Superior temporal gyrus (tissue), 1 donor: ENCODE results near the gene SIK3.

ENCODE experiments used
- DNase-seq: peaks from one replicate; pipeline ENCODE4 v3.0.0-alpha.2; 2016; ENCODE audit errors: extremely low spot score

Gene SIK3

DNA sequence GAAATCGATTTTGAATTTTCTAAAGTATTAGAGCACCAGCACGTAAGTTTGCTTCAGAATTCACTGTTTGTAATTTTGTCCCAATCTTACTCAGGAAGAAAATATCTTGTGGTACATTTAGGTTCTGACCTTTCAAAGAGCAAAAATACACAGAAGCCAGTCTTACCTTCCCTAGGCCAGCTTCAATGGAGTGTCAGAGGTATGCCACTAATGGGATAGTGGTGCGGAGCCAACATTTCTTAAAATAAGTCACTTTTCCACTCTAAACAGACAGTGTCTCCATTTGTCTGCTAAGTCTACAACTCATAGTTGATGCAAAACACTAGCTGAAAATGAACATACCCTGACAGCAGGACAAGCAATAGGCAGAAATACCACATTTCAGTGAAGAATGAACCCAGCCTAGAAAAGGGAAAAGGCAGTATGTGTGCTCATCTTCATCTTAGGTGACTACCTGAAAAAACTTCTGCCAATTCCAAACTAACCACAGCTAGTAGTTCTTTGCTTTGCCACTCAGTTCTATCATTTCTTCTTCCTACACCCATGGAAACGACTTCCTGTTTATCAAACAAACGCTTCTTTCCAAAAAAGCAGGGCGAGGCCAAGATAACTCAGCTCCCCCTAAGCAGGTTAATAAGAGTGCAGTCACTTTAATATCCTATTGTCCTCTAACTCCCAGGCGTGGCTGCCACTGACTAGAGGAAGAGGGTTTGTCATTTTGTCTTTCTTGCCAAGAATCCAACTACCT, 166.8 kb downstream of the SIK3 start:
- no peak for DNase-seq

DNA sequence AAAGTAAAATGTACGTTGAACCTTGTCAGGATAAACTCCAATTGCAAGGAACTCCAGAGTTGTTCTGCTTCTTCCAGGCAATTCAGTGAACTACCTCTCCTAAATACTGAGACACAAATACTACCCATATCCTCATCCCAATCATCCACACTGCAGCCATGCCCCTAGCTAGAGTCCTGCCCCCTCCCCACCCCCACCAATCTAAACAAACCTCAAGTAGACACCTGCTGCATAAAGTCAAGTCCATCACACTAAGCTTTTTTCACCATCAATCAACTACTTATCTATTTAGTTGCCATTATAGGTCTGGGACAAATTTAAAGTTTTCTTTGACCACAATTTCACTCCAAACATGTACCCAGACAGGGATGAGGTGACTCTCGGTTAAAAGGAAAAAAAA, 167.6 kb downstream of the SIK3 start:
- no peak for DNase-seq

DNA sequence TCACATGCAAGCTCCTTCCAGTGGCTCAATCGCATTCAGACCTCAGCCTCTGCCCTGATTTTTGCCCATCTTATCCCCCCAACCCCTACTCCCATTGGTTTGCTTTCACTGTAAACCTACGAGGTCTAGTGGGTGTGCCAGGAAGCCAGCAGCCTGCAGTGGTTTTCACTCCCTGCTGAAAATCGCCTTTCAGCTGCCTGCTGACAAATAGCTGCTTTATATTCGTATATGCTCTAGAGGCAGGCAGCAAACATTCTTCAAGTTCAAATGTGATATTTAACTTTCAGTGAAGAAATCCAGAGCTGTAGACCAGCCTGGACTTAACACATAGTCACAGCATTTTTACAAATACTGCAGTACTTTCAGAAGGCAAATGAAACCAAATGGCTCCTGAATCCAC, 168.1 kb downstream of the SIK3 start:
- no peak for DNase-seq

DNA sequence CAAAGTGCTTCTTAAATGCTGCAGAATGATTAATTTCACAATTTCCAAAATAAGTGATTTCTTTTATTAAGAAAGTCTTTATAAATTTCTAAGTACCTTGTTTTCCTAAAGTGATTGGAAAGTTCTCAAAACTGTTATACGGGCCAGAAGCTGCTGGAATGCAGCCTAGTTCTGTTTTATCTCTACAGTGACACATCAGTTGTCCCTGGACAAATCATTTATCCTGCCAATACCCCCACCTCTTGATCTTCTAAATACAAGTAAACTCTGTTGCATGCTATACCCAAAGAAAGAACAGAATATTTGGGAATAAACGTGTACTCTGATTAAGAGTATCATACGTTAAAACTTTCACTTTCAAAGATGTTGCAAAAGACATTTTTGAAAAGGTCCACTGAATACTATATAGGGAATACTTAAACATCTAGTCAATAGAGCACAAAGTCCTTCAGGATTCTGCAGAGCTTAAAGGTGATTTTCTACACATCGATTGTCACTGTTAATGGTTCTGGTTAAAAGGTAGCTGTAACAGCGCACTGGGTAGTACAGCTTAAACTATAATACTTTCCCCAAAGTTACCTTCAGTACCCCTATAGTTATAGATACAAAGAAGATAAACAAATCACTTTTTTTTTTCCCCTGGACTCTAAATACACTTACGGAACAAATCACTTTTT, 168.7 kb downstream of the SIK3 start:
- DNase-seq: no peak

DNA sequence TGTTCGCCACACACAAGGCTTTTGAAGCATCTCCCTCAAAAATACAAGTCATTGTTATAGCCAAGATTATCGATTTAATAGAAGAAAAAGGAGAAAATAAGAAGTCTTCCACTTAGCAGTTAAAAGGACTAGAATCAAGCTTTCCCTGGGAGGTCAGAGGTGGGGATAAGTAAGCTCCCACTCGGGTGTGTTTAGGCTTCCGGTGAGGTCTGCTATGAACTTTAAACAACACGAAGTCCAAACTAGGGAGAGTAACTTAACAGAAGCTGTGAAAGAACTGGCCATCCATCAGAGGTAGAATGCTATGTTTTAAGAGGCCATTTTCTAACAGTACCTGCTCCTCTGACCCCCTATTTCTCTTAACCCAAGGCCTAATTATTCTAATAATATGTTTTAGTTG, 169.4 kb downstream of the SIK3 start:
- no peak for DNase-seq

DNA sequence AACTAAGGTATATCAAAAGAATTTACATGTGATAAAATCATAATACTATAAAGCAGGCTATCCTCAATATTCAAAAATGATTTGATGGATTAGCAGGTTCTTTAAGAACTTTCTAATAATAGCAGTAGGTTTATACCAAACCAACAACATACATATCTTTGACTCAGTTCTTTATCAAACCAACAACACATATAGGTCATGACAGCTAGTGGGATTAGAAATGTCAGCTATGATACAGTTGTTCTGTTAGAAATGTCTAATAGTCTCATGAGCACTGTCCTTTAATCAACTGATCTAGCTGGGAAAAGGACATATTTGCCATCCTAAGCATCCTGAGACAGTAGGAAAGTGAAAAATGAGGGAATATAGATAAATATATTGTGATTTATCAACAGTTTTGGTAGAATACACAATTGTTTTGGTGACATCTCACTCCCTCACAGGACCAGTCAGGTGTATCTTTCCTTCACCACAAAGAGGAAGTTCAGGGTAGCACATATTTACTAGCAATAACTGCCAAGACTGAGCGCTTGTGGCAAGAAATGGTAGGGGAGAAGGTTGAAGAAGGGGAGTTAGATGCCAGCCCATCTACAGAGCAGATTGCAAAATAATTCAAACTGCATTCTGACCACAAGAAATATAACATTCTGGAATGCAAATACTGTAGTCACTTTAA, 170.0 kb downstream of the SIK3 start:
- DNase-seq: no peak

DNA sequence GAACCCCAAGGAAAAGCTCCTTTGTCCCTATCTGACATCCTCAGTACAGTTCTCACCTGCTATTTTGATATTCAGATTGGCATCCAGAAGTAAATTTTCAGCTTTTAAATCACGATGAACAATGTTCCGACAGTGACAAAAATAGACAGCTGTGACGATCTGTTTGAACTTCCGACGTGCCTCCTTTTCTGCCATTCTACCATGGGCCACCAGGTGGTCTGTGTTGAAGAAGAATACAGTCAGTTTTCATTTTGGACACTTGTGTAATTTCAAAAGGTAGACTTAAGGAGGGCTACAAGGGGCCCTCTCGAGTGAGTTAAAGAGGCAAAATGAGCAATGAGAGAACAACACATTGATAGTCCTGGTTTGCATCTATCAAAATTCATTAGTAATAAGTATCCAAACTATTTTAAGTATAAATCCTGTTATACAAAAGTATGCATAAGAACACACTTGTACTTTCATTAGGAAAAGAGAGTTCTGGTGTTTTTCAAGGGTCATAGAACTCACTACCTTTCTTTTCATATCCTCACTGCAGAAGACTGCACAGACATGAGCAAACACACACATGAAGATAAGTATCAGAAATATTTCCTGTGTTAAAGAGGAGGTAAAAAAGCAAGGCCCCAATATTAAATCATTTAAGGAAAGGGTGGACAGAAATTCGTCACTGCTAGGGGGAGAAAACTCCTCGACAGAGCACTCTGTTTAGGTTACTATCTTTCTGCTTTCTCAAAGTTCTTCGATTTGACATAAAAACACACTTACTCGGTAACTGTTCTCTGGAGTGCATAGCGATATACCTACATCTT, 170.9 kb downstream of the SIK3 start:
- no peak for DNase-seq

DNA sequence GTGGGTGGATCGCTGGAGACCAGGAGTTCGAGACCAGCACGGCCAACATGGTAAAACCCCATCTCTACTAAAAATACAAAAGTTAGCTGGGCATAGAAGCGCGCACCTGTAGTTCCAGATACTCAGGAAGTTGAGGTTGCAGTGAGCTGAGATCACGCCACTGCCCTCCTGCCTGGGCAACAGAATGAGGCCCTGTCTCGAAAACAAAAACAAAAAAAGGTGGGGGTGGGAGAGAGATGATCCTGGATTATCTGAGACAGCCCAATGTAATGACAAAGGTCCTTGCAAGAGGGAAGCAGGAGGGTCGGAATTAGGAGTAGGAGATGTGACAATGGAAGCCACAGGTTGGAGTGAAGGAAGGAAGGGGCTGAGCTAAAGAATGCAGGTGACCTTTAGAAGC, 173.2 kb downstream of the SIK3 start:
- no peak for DNase-seq

DNA sequence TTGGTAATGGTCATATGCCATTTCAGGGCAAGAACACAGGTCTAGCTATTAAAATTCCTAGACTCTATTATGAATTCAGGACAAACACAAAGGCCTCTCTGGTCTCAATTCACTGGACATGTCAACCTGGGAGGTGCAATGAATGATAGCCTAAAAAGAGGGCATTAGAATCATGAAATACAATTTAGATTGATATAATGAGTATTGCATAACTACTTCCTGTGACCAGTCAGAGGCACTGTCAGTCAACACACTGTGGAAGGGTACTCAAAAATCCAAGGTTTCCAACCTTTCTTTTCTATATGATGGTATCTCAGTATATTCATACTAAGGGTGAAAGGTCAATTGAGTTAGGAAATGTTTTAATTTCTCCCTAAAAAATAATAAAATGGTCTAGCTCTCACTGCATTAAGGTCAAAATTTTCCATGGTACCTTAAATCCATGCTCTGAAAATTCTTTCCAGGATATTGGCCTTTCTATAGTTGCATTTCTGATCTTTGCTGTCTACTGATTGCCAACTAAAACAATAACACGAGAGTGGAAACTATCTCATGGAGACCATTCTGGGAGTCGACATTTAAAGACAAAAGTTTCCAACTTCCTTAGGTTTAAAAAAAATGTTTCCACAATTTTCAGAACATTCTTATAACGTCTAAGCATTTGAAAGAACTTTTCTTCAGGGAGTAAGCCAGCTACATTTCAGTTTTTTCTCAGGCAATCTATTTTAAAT, 179.1 kb downstream of the SIK3 start:
- DNase-seq: no peak

DNA sequence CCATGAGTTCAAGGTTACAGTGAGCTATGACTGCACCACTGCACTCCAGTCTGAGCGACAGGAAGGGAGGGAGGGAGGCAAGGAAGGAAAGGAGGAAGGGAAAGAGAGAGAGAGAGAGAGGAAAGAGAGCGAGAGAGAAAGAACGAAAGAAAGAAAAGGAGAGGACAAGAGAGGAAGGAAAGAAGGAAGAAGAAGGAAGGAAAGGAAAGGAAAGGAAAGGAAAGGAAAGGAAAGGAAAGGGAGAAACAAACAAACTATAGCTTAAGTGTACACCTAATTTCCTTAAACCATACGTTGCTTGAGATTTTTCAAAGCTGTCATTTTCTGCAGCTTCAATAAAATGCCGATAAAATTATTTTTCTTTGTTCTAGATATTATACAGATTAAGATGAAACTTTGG, 180.6 kb downstream of the SIK3 start:
- no peak for DNase-seq

DNA sequence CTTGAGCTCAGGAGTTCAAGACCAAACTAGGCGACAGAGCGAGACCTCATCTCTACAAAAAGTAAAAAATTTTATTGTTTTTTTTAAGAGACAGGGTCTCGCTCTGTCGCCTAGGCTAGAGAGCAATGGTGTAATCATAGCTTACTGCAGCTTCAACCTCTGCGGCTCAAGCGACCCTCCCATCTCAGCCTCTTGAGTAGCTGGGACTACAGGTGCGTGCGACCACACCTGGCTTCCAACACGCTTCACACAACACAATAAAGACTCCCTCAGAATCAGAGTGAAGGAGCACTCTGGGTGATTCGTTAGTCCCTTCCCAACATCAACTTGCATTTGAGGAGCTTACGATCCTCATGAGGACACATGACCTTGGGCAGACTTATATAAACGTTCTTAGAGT, 181.3 kb downstream of the SIK3 start:
- no peak for DNase-seq

DNA sequence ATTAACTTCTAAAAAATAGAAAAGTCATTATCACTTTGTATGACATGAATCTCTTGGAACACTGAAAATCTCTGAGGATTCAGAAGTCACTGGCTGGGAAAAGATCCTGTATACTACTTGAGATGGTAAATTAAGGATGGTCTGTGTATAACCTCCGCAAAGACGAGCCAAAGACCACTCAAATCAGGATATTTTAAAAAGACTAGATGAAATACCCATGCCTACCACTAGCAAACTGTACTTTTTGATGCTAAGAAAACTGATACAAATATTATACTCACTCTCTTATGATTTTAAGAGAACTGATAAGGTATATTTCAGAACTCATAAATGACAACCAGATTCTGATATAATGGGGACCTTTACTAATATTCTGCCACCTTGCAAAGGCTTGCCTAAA, 182.2 kb downstream of the SIK3 start:
- no peak for DNase-seq

DNA sequence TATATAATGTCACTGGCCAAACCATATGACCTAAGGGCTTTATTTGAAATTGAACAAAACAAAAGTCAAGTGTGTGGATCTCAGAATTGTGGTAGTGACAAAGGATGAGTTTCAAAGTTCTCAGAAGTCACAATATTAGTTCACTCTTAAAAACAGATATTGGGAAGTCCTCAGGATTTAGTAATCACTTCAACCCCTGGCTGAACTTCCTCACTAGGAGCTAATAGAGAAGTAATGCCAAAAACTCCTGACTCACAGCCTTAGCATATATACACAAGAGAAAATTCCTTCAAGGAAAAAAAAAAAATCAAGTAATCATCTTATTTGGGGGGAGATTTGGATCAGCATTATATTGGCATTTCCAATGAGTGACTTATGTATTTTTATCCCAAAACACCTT, 185.2 kb downstream of the SIK3 start:
- DNase-seq: no peak

DNA sequence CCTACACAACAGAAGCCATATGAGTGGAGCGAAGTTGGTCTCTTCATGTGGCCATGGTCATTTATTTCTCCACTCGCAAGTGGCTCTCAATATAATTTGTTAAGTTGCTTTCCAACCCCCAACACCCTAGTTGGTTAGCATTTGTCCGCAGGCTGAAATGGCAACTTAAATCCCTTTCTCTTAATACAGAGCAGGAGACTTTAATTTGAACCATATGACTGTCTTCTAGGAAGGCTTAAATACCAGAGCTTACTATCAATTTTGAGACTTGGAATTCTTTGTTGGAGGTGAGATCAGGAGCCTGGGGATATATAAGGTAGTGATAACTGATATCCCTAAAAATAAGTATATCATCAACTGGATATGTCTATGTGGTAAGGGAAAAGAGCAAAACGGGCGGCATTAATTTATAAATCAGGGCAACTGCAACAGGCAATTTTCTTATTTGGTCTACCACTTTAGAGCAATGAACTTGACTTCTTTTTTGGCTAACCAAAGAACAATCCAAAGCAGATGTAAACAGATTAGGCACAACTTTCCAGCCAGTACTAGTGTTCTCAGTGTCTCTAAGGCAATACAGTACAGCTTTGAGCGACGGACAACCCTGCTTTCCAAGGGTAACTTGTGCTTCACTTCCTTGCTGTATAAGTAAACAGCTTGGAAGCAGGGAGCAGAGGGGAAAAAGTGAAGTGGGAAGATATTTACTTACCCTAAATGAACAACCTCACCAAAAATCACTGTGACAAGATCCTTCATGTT, 186.1 kb downstream of the SIK3 start:
- DNase-seq: no peak

DNA sequence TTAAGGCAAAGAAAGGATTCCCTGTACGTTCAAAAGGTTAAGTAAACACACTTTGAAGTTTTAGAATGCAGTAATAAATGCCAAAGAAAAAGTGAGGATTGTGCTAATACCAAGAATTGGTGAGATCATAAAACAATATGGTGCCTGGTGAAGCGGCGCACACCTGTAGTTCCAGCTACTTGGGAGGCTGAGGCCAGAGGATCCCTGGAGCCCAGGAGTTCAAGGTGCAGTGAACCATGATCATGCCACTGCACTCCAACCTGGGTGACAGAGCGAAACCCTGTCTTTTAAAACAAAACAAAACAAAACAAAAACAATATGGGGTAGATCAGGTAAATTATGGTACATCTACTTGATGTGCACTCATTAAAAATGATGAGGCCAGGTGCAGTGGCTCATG, 187.4 kb downstream of the SIK3 start:
- DNase-seq: no peak

DNA sequence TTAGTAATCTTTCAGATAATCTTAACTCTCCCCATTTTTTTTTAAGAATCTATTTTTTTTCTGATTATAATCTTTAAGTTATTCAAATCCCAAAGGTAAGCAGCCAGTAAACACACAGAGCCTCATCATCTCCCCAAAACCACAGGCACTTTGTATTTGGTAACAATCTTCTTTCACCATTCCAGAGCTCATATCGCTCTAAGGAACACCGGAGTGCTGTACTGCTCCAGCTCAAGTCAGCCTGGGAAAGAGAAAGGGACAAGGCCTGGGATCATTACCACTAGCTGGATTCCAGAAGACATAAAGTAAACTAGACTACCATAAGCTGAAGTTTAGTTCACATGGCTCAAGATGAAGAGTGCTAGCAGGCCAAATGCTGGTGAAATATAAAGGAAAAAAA, 187.8 kb downstream of the SIK3 start:
- no peak for DNase-seq

DNA sequence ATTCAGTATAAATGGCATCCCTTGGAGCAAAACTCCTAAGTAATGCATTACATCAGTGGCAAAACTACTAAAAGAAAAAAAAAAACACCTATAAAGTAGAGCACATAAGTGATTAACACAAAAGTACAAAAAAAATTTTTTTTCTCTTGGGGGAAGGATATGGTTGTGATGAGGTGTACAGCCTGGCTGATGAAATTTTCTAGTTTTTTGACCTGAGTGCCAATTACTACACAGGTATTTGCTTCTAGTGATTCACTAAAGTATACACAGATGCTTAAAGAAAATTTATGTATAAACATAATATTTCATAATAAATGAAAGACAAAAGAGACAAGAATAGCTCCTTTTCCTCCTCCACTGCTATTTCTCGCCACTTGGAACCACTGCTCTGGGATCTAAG, 189.0 kb downstream of the SIK3 start:
- DNase-seq: no peak

DNA sequence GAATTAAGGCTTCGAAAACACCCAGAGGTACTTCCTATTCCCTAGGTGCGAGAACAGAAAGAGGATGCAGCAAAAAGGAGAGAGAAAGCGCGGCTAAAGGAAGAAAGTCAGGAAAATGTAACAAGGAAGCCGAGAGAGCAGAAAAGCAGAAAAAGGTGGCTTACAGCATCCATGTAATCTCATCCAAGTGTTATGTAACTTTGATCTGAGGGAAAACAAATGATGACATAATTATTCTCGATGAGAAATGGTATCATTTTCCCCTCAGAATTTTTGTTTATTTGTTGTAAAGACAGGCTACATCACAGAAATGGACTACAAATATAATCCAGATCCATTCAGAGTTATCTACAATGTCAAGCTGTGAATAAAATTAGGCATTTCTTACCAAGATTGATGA, 191.7 kb downstream of the SIK3 start:
- no peak for DNase-seq

DNA sequence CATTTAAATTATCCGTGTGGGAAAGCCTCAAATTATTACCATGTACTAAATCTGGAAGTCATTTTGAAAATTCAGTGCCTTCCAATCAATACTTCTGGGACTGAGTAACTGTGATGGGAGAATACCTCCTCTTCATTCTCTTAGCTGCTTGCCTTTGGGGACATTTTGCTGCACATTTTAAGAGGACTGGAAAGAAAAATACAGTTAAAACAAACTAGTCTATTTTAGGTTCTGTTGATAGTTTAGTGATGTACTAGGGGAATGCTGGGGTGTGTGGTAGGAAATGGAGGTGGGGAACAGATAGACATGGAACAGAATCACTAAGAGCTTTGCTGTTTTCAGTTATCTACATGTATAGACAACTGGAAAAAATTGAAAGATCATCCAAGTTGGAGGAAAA, 195.1 kb downstream of the SIK3 start:
- DNase-seq: no peak

DNA sequence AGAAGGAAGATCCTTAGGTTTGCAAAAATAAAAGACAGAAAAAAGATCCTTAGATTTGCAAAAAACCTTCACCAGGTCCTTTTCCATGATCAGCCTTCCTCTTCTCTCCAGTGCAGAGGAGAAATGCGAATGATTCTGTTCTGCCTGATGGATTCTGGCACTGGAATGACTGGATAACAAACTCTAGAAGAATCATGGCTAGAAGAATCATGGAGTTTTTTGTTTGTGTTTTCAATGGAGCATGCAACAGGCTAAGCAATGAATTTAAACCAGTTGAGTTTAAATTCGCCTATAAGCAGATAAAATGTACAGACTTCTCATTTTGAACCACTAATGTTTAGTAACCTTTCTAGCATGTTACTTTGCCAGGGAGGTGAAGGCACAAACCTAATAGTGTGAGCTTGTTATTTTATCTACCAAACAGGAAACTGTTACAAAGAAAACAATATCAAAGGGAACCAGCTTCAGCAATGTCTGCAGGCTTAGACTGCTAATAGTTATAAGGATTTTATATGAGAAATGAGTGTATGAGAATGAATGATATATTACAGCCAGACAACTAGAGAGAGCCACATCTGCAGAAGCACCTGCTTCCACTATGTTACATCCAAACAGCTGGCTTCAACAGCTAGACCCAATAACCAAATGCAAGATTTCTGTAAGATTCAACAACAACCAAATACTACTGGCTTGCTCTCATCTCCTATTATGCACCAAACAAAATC, 196.1 kb downstream of the SIK3 start:
- DNase-seq: no peak
